ENCODE measurements around the gene ZNF804B.

The ZNF804B gene

GRCh38 chr7:88759230-88760135, at the start of gene ZNF804B:
ZNF804B (plus strand) TSS chr7:88759700; CDS start chr7:88759977, 277 bp downstream.
- no peak for DNase-seq (ENCODE audit: low read depth, low spot score)

DNA sequence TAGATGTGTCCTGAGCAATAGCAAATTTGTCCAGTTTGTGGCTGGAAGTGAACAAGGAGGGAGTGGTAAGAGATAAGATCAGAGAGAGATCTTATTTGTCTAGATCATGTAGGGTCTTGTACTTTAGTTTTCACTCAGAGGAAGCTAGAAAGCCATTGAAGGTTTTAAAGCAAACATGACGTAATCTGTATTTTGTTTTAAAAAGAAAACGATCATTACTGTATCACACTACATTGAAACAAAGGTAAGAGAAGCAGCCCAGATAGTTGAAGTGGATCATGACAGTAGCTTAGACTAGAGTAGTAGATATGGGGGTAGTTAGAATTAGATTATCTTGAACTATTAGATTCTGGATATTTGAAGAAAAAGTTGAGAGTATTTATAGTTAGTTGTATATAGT, 23.6 kb upstream of the ZNF804B start:
- DNase-seq (ENCODE audit: low read depth, low spot score) = no peak

GRCh38 chr7:88737632-88738031, 21.9 kb upstream of the ZNF804B start:
- no peak for DNase-seq (ENCODE audit: low read depth, low spot score)

GRCh38 chr7:88746126-88746525, 13.4 kb upstream of the ZNF804B start:
- no peak for DNase-seq (ENCODE audit: low read depth, low spot score)

DNA sequence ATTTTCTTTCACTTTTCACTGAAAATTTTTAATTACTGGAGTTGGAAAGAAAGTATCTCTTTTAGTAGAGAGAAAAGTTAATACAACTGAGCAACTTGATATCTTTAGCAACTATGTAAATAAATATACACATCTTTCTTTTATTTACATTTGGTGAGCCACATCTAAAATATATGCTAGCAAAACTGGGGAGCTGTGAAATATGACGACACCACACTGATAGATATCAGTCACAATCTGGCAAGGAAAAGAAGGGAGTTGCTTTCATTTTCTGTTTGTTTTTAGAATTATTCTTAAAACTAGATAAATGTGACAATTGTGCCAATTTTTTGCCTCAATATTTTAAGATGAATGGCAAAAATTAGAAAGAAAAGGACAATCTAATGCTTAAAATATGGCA, 2.7 kb upstream of the ZNF804B start:
- DNase-seq (ENCODE audit: low read depth, low spot score) = no peak

DNA sequence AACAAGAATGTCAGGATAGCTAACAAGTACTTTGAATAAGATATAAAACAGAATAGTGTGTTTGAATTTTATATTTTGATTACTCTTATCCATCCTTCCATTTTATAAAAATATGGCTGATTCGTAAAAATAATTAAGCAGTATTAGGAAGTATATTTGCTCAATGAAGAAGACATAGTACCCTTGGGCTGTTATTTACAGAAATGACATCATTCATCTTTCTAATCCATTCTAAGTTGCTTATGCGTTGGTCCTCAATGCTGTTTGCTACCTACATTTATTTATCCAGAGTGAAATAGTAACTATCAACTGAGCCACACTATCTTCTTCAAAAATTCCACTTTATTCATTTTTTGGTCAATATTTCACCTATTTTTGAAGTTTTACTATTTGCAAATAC, 2.1 kb upstream of the ZNF804B start:
- no peak for DNase-seq (ENCODE audit: low read depth, low spot score)

DNA sequence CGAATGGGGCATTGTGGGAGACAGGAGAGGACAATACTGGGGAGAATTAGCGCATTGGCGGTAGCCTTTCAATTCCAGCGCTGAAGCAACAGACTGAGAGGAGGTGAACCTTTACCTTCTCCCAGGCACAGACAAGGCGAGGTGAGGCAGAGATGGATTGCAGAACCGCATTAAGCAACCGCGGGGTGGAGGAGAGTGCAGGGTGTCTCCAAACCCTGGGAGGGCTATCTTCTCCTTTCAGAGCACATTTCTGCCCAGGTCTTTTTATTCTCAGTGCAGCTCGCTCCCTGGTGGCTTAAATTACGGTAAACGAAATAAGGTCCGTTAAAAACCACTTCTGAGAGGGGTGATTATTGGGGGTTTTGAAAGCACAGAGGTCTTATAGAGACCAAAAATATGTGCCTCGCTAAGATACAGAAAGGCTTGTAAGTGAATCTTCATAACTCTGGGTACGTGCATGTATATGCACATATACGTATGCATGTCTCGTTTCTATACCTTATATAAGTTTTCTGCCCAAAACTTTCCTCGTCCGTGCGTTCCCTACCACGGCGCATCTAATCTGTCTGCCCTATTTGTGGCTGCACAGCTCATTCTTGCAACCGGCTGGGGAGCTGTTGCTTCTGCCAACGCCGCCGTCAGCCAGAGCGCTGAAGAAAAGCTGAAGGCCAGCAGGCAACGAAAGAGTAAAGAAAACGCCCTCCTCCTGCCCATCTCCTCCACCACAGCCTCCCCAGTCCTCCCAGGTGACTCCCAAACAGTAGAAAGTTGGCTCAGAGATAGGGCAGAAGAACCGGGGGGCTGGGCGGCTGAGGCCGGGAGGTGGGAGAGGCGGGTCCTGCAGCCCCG, 895 bp upstream of the ZNF804B start:
- DNase-seq (ENCODE audit: low read depth, low spot score) = no peak

DNA sequence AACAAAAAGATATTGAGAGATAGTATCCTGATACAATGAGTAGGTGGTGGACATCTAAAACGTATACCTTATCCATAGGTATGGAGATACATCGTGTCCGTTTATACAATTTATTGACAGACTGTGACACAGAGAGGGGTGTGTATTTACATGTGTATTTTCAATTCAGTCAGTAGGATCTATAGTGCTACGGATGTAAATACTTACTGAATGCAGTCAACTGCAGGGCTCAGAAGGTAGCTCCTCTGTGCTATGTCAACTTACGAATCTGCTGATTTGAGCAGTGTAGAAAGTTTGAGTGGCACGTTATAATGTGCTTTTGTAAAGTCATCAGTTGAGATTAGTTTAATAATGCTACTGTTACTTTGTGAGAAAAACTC, 626 bp downstream of the ZNF804B start:
- no peak for DNase-seq (ENCODE audit: low read depth, low spot score)

- no peak for DNase-seq (ENCODE audit: low read depth, low spot score)
Measured at GRCh38 chr7:88761779-88762178, 2.3 kb downstream of the ZNF804B start.

- DNase-seq (ENCODE audit: low read depth, low spot score) = no peak
Measured at GRCh38 chr7:88771417-88771816, 11.9 kb downstream of the ZNF804B start.

GRCh38 chr7:88772776-88773175, 13.3 kb downstream of the ZNF804B start:
- DNase-seq (ENCODE audit: low read depth, low spot score) = no peak

DNA sequence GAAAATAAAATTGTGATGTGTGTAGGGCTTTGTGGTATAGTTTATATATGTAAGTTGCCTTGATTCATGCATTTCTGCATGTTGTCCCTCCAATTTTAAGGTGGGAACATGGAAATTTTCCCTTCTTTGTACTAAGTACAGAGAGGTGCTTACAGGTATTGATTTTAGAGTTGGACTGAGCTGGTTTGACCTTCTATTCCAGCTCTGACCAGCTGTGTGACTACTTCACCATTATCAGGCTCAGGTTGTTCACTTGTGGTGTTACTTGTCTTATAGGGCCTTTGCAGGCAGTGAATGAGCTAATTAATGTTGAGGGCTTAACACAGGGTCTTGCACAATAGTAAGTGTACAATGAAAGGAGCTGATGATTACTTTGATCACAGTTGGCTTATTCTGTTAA, 16.3 kb downstream of the ZNF804B start:
- DNase-seq (ENCODE audit: low read depth, low spot score) = no peak

GRCh38 chr7:88787777-88788176, 28.3 kb downstream of the ZNF804B start:
- DNase-seq (ENCODE audit: low read depth, low spot score) = no peak

- DNase-seq (ENCODE audit: low read depth, low spot score) = peak; percentile 1
Measured at GRCh38 chr7:88789480-88790064, 30.1 kb downstream of the ZNF804B start.

- no peak for DNase-seq (ENCODE audit: low read depth, low spot score)
Measured at GRCh38 chr7:88791891-88792290, 32.4 kb downstream of the ZNF804B start.

DNA sequence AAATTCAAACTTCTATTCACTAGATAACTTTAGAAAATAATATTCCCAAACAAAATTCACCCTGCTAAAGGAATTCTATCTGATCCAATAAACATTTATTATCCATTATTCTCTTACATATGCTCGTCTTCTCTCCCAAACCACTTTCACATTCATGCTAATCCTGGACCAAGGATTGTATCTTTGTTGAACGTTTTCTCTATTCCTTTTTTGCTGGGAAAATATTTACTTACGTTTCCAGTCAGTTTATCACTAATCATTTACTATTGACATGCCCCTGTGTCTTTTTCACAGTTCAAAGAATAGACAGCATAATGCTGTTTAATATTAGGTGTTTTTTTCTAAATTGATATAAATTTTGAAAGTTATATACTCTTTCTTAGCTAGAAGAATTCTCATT, 32.9 kb downstream of the ZNF804B start:
- DNase-seq (ENCODE audit: low read depth, low spot score) = no peak

- DNase-seq (ENCODE audit: low read depth, low spot score) = no peak
Measured at GRCh38 chr7:88795553-88795952, 36.1 kb downstream of the ZNF804B start, which contains the start of gene TEX47. TEX47 (minus strand) TSS chr7:88795737; CDS start chr7:88794942, 795 bp downstream.

GRCh38 chr7:88801046-88801445, 41.5 kb downstream of the ZNF804B start:
- DNase-seq (ENCODE audit: low read depth, low spot score) = no peak

- DNase-seq (ENCODE audit: low read depth, low spot score) = no peak
Measured at GRCh38 chr7:88806280-88807037, 47.0 kb downstream of the ZNF804B start.

DNA sequence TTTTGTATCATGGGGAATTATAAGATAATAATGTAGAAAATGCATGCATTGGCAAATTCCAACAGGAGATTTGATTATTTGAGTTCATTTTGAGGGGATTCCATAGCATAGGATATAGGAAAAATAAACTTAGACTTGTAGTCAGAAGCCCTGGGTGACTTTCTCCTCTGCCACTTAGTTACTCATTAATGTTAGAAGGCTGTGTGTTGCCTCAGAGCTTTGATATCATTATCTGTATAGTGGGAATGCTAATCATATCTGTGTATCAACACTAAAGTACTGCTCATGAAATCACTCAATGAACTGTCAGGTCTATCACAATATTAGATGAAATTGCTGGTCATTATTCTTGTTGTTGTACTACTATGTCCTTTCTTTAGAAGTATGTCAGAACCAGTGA, 59.1 kb downstream of the ZNF804B start:
- DNase-seq (ENCODE audit: low read depth, low spot score) = no peak

DNA sequence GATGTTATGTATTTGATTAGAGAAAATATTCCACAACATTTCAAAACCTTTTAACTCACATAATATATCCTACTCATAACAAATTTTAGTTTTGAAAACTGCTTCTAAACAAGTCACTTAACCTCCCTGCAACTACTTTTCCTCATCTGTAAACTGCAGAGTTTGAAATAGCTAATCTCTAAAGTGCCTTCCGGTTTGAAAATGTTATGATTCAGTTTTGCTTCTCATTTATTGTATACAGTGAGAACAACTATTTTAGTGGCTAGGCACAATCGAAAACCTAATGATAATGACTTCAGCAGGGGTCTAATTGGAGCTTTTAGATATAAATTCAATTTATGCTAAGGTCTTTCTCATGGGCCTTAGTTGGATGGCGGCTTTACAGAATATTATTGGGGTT, 66.7 kb downstream of the ZNF804B start:
- DNase-seq (ENCODE audit: low read depth, low spot score) = no peak

Data from smooth muscle cell of the brain vasculature (primary cell).